Hepatocyte (in vitro differentiated cells): Measurements from ENCODE around the gene TMEM100. TPM values are rescaled to one million over a fixed set of nuclear protein-coding genes. Genes with fewer than 3 reads are reported as not detected.

Experiments used
- DNase-seq: peaks from one replicate; pipeline ENCODE4 v3.0.0-alpha.2; 2016; ENCODE audit warnings: low spot score
- H2AFZ ChIP-seq: fragments of 200-600 bp; sonication (generic); 2 replicates; pipeline ENCODE4 v1.6.0; 2016; ENCODE audit warnings: antibody characterized with exemption, mild to moderate bottlenecking
- H3K27ac ChIP-seq: fragments of 200-600 bp; sonication (generic); 2 replicates; pipeline ENCODE4 v1.5.1; 2016; ENCODE audit warnings: mild to moderate bottlenecking
- H3K27me3 ChIP-seq: fragments of 200-600 bp; sonication (generic); 2 replicates; pipeline ENCODE4 v1.6.1; 2016
- H3K36me3 ChIP-seq: fragments of 200-600 bp; sonication (generic); replicated peaks from 2 replicates; pipeline ENCODE4 v1.5.1; 2016; ENCODE audit warnings: low read depth; ENCODE audit not compliant: insufficient read depth
- H3K4me1 ChIP-seq: fragments of 200-600 bp; sonication (generic); 2 replicates; pipeline ENCODE4 v1.5.1; 2016; ENCODE audit warnings: mild to moderate bottlenecking, moderate library complexity; ENCODE audit not compliant: insufficient read depth
- H3K4me2 ChIP-seq: fragments of 200-600 bp; sonication (generic); 2 replicates; pipeline ENCODE4 v1.6.0; 2016
- H3K4me3 ChIP-seq: fragments of 200-600 bp; sonication (generic); 2 replicates; pipeline ENCODE4 v1.5.1; 2016; ENCODE audit warnings: mild to moderate bottlenecking
- H3K79me2 ChIP-seq: fragments of 200-600 bp; sonication (generic); 2 replicates; pipeline ENCODE4 v1.6.0; 2017; ENCODE audit warnings: mild to moderate bottlenecking
- H3K9me2 ChIP-seq: fragments of 200-600 bp; sonication (generic); replicated peaks from 2 replicates; pipeline ENCODE4 v1.6.0; 2017; ENCODE audit warnings: mild to moderate bottlenecking; ENCODE audit not compliant: insufficient read depth
- H3K9me3 ChIP-seq: fragments of 200-600 bp; sonication (generic); 2 replicates; pipeline ENCODE4 v1.5.1; 2016; ENCODE audit warnings: low read depth, mild to moderate bottlenecking
- H4K20me1 ChIP-seq: fragments of 200-600 bp; sonication (generic); 2 replicates; pipeline ENCODE4 v1.6.0; 2016; ENCODE audit warnings: mild to moderate bottlenecking; ENCODE audit not compliant: insufficient read depth, poor library complexity, severe bottlenecking
- EZH2 ChIP-seq: fragments of 200-600 bp; sonication (generic); IDR thresholded peaks from 2 replicates; pipeline ENCODE4 v1.6.1; 2016; ENCODE audit warnings: antibody characterized with exemption, mild to moderate bottlenecking, borderline replicate concordance
- EZH2phosphoT487 ChIP-seq: fragments of 200-600 bp; sonication (generic); IDR thresholded peaks from one replicate; pipeline ENCODE4 v1.6.1; 2018; ENCODE audit warnings: antibody characterized with exemption, mild to moderate bottlenecking, low read depth, moderate library complexity; ENCODE audit not compliant: unreplicated experiment, severe bottlenecking
- WGBS: methylation state at CpG from one replicate; pipeline ENCODE4 v1.1.6; 2016; ENCODE audit warnings: low lambda C conversion rate; ENCODE audit errors: missing lambda C conversion rate; 5-methylcytosine and 5-hydroxymethylcytosine counted together
- polyA plus RNA-seq: library from polyadenylated mRNA; unstranded; fragments of >200 nt; fragmentation: Nextera tagmentation; extraction: Ambion mirVana; gene quantifications from 2 replicates; pipeline ENCODE4 v1.2.1, GENCODE V29; 2016
- total RNA-seq: library from RNA; depleted of rRNA; stranded (reverse); fragments of >200 nt; gene quantifications from 2 replicates; pipeline ENCODE4 v1.2.3, GENCODE V29; 2014
- TF ChIP-seq, protein P1 (sequence below): fragments of 200-600 bp; sonication (generic); IDR thresholded peaks from 2 replicates; pipeline ENCODE4 v1.5.1; 2016; ENCODE audit warnings: antibody characterized with exemption, mild to moderate bottlenecking; ENCODE audit not compliant: poor library complexity

Gene TMEM100
- total and polyA plus RNA-seq, 2 experiments from 2014 or later = 9.3 to 18.5 TPM

DNA sequence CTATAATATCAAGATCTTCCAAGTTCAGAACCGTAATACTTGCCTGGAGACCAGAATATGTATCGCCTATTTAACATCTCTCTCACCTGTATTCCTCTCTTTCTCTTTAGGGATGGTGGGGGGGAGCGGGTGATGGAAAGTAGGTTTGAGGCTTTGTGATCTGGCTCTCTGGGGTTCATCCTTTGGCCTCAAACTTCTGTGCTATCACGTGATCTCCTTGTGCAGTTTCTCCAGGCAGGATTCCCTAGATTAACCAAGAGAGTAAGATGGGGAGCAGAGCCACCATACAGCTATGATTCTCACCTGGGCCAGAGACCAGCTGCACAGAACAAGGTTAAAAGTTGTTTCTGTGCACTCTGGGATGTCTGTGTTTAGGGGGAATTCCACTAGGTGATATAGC, 5.2 kb downstream of the TMEM100 start:
- TF ChIP-seq EZH2 (no peak), EZH2phosphoT487 (no peak)
- TF ChIP-seq, protein P1, sequence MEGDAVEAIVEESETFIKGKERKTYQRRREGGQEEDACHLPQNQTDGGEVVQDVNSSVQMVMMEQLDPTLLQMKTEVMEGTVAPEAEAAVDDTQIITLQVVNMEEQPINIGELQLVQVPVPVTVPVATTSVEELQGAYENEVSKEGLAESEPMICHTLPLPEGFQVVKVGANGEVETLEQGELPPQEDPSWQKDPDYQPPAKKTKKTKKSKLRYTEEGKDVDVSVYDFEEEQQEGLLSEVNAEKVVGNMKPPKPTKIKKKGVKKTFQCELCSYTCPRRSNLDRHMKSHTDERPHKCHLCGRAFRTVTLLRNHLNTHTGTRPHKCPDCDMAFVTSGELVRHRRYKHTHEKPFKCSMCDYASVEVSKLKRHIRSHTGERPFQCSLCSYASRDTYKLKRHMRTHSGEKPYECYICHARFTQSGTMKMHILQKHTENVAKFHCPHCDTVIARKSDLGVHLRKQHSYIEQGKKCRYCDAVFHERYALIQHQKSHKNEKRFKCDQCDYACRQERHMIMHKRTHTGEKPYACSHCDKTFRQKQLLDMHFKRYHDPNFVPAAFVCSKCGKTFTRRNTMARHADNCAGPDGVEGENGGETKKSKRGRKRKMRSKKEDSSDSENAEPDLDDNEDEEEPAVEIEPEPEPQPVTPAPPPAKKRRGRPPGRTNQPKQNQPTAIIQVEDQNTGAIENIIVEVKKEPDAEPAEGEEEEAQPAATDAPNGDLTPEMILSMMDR = no peak
- WGBS = 96% methylated on average over 4 of the region's 4 CpGs
- no peak overlapping the region for H3K27ac ChIP-seq

GRCh38 chr17:55710829-55711496, 11.7 kb downstream of the TMEM100 start:
- Histone ChIP-seq H3K27ac (no peak overlapping the region), H2AFZ (no peak overlapping the region), H3K9me3 (no peaks in the 10 kb centered on the region), H3K27me3 (no peaks in the 10 kb centered on the region), H4K20me1 (no peaks in the 10 kb centered on the region), H3K79me2 (no peaks in the 10 kb centered on the region), H3K4me1 (peaks cover 6% of the 10 kb centered on the region), H3K36me3 (no peaks in the 10 kb centered on the region), H3K4me3 (no peak overlapping the region), H3K9me2 (no peaks in the 10 kb centered on the region), H3K4me2 (no peak overlapping the region)
- DNase-seq = no peak
- TF ChIP-seq, protein P1 = no peak
- TF ChIP-seq EZH2 (no peak), EZH2phosphoT487 (no peak)
- 84% methylated on average over 4 of the region's 4 CpGs for WGBS

More for the DNA sequence above, 5.2 kb downstream of the TMEM100 start:
- Histone ChIP-seq H3K9me3 (no peaks in the 10 kb centered on the region), H3K79me2 (no peaks in the 10 kb centered on the region), H3K27me3 (no peaks in the 10 kb centered on the region), H3K9me2 (no peaks in the 10 kb centered on the region), H3K36me3 (no peaks in the 10 kb centered on the region), H2AFZ (no peak overlapping the region), H4K20me1 (no peaks in the 10 kb centered on the region), H3K4me1 (peaks cover 3% of the 10 kb centered on the region), H3K4me3 (no peak overlapping the region), H3K4me2 (no peak overlapping the region)
- no peak for DNase-seq

DNA sequence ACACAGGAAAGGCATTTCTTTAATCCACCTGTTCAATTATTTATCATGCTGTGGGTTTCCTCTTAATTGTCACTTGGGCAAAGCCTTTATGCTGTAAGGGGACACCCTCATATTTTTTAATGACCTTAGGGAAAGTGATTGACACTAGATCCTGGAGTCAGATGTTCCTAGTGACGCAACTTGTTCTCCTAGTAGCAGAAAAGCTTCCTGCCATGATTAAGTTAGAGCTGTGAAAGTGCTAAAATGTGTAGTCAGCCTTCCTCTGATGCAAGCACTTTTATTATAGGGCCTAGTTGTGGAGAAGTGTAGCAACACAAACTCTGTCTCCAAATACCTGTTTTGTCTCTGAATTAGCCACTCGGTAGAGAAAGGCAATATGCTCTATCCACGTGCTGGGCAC, 12.3 kb downstream of the TMEM100 start:
- TF ChIP-seq, protein P1 = no peak
- TF ChIP-seq EZH2phosphoT487 (no peak), EZH2 (no peak)
- Histone ChIP-seq H3K4me1 (peaks cover 6% of the 10 kb centered on the region), H3K9me2 (no peaks in the 10 kb centered on the region)

More for the DNA sequence above, 12.3 kb downstream of the TMEM100 start:
- no peaks in the 10 kb centered on the region for H3K27me3 ChIP-seq
- WGBS = 81% methylated on average over 3 of the region's 3 CpGs
- H3K79me2 ChIP-seq = no peaks in the 10 kb centered on the region
- no peak for DNase-seq
- H3K36me3 ChIP-seq = no peaks in the 10 kb centered on the region
- H3K9me3 ChIP-seq = no peaks in the 10 kb centered on the region
- no peak overlapping the region for H3K27ac ChIP-seq
- H3K4me2 ChIP-seq = no peak overlapping the region
- no peaks in the 10 kb centered on the region for H4K20me1 ChIP-seq
- no peak overlapping the region for H3K4me3 ChIP-seq
- no peak overlapping the region for H2AFZ ChIP-seq
